HEK293 (cell line): Measurements from ENCODE around the gene PRPF19.
A peak's percentile ranks its signal among the peaks of the same experiment; 100 is the strongest.

Experiments
- CTCF ChIA-PET: fragments of 350-600 bp; formaldehyde crosslinking; extraction: SDS; loops from one replicate; lab custom pipeline; 2021; ENCODE audit warnings: antibody characterized with exemption; lab: Yijun Ruan, JAX
- POLR2A ChIA-PET: fragments of 300-600 bp; formaldehyde crosslinking; extraction: SDS; loops from one replicate; lab custom pipeline; 2020; ENCODE audit warnings: antibody characterized with exemption, inconsistent platforms; lab: Yijun Ruan, JAX
- H3K27ac ChIP-seq: fragments of 200-500 bp; sonication (Bioruptor generic); 2 replicates; pipeline ENCODE4 v1.5.1; 2014; ENCODE audit warnings: low read depth, low read length, control low read depth, inconsistent platforms; ENCODE audit errors: extremely low read depth
- H3K36me3 ChIP-seq, 2 experiments: fragments of 200-500 bp in 1 of 2; sonication (Bioruptor generic) in 1 of 2; 1 replicate in 1 of 2; 2 replicates in 1 of 2; pipeline ENCODE4 v1.5.1; 2014 to 2017; ENCODE audit warnings: inconsistent platforms in 2 of 2, low read length in 2 of 2; ENCODE audit not compliant: control insufficient read depth in 2 of 2, insufficient read depth in 1 of 2
- H3K4me1 ChIP-seq: fragments of 200-500 bp; sonication (Bioruptor generic); 2 replicates; pipeline ENCODE4 v1.5.1; 2014; ENCODE audit warnings: mild to moderate bottlenecking, low read length, inconsistent platforms; ENCODE audit not compliant: control insufficient read depth, insufficient read depth
- H3K4me3 ChIP-seq: 2 replicates; pipeline ENCODE4 v1.5.1; 2011; ENCODE audit warnings: low read depth, mild to moderate bottlenecking, control low read depth, low read length, moderate library complexity
- H3K9me3 ChIP-seq: fragments of 200-500 bp; sonication (Bioruptor generic); 2 replicates; pipeline ENCODE4 v1.5.1; 2014; ENCODE audit warnings: low read depth, low read length, inconsistent platforms; ENCODE audit not compliant: control insufficient read depth, insufficient read depth
- KLF1 ChIP-seq: fragments of 450-650 bp; formaldehyde crosslinking; IDR thresholded peaks from 2 replicates; pipeline ENCODE4 v1.5.1; 2016; ENCODE audit warnings: missing biosample characterization, missing genetic modification characterization
- KLF8 ChIP-seq: fragments of 450-650 bp; formaldehyde crosslinking; IDR thresholded peaks from 2 replicates; pipeline ENCODE4 v1.5.1; 2016; ENCODE audit warnings: missing biosample characterization, missing genetic modification characterization
- KLF9 ChIP-seq: fragments of 450-650 bp; formaldehyde crosslinking; IDR thresholded peaks from 2 replicates; pipeline ENCODE4 v1.5.1; 2016; ENCODE audit warnings: missing biosample characterization, missing genetic modification characterization, low read depth
- RBAK ChIP-seq: fragments of 450-650 bp; formaldehyde crosslinking; IDR thresholded peaks from 2 replicates; pipeline ENCODE4 v1.5.1; 2016; ENCODE audit warnings: missing biosample characterization, missing genetic modification characterization
- SP3 ChIP-seq: fragments of 450-650 bp; formaldehyde crosslinking; IDR thresholded peaks from 2 replicates; pipeline ENCODE4 v1.5.1; 2016; ENCODE audit warnings: missing biosample characterization, missing genetic modification characterization
- TCF7L2 ChIP-seq: IDR thresholded peaks from 2 replicates; pipeline ENCODE4 v1.6.1; 2011; ENCODE audit warnings: low read depth, mild to moderate bottlenecking, inconsistent platforms, low read length, moderate library complexity, borderline replicate concordance
- ZBTB21 ChIP-seq: fragments of 450-650 bp; formaldehyde crosslinking; IDR thresholded peaks from 2 replicates; pipeline ENCODE4 v1.5.1; 2017; ENCODE audit warnings: missing biosample characterization, missing genetic modification characterization
- ZIC2 ChIP-seq: fragments of 450-650 bp; formaldehyde crosslinking; IDR thresholded peaks from 2 replicates; pipeline ENCODE4 v1.5.1; 2016; ENCODE audit warnings: missing biosample characterization, missing genetic modification characterization
- ZNF121 ChIP-seq: fragments of 450-650 bp; formaldehyde crosslinking; IDR thresholded peaks from 2 replicates; pipeline ENCODE4 v1.5.1; 2016; ENCODE audit warnings: missing biosample characterization, missing genetic modification characterization
- ZNF184 ChIP-seq: fragments of 450-650 bp; IDR thresholded peaks from 2 replicates; pipeline ENCODE4 v1.5.1; 2018; ENCODE audit warnings: missing biosample characterization, mild to moderate bottlenecking, missing genetic modification characterization
- ZNF211 ChIP-seq: fragments of 450-650 bp; formaldehyde crosslinking; IDR thresholded peaks from 2 replicates; pipeline ENCODE4 v1.5.1; 2016; ENCODE audit warnings: low read depth, missing biosample characterization, missing genetic modification characterization
- ZNF266 ChIP-seq: fragments of 450-650 bp; formaldehyde crosslinking; IDR thresholded peaks from 2 replicates; pipeline ENCODE4 v1.5.1; 2016; ENCODE audit warnings: missing biosample characterization, missing genetic modification characterization, low read depth
- ZNF292 ChIP-seq: fragments of 450-650 bp; formaldehyde crosslinking; IDR thresholded peaks from 2 replicates; pipeline ENCODE4 v1.5.1; 2016; ENCODE audit warnings: low read depth, missing biosample characterization, missing genetic modification characterization, borderline replicate concordance
- ZNF48 ChIP-seq: fragments of 450-650 bp; formaldehyde crosslinking; IDR thresholded peaks from 2 replicates; pipeline ENCODE4 v1.5.1; 2016; ENCODE audit warnings: missing biosample characterization, missing genetic modification characterization
- ZNF561 ChIP-seq: fragments of 450-650 bp; IDR thresholded peaks from 2 replicates; pipeline ENCODE4 v1.5.1; 2018; ENCODE audit warnings: missing biosample characterization, missing genetic modification characterization, borderline replicate concordance
- ZNF623 ChIP-seq: fragments of 450-650 bp; formaldehyde crosslinking; IDR thresholded peaks from 2 replicates; pipeline ENCODE4 v1.5.1; 2016; ENCODE audit warnings: missing biosample characterization, missing genetic modification characterization
- ZNF701 ChIP-seq: fragments of 450-650 bp; formaldehyde crosslinking; IDR thresholded peaks from 2 replicates; pipeline ENCODE4 v1.5.1; 2016; ENCODE audit warnings: missing biosample characterization, missing genetic modification characterization
- TF ChIP-seq, protein P1 (sequence below): fragments of 450-650 bp; formaldehyde crosslinking; IDR thresholded peaks from 2 replicates; pipeline ENCODE4 v1.5.1; 2016; ENCODE audit warnings: missing biosample characterization, missing genetic modification characterization

Gene PRPF19

GRCh38 chr11:60937811-60938210 lies 31.4 kb upstream of the PRPF19 start:
- no peak overlapping the region for H3K4me3 ChIP-seq
- H3K36me3 ChIP-seq: peaks cover 0 to 29% of the 10 kb centered on the region in 2 experiments; a peak in 1 of 3 replicates
- no peak for TF ChIP-seq ZNF292
- TF ChIP-seq RBAK (tag by site-specific recombination): no peak
- no peak for TF ChIP-seq SP3
- no peak for TF ChIP-seq KLF9 (tag by site-specific recombination)
- TF ChIP-seq ZNF48 (tag by site-specific recombination): no peak
- TF ChIP-seq ZNF266 (tag by site-specific recombination): no peak
- no peak overlapping the region for H3K27ac ChIP-seq
- no peaks in the 10 kb centered on the region for H3K4me1 ChIP-seq
- H3K9me3 ChIP-seq: no peaks in the 10 kb centered on the region
- POLR2A ChIA-PET: no interaction called here
- CTCF ChIA-PET: no interaction called here

DNA sequence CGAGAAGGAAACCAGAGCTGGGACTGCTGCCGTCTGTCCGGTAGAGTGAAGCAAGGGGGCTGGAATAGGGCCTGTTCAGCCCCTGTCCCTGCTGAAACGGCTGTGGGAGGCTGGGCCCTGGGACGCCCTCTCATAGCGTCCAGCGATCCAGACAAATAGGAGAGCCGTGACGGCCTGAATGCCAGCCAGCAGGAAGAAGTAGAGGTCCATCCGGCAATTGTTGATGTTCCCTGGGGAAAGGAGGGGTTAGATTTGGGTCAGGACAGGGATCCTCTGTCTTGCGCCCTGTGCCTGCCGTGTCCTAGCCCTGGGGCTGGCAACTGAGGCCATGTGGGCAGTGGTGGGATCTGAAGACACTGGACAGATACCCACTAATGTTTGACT lies 30.8 kb upstream of the PRPF19 start:
- Histone ChIP-seq H3K9me3 (no peaks in the 10 kb centered on the region), H3K4me3 (no peak overlapping the region), H3K36me3 (peaks cover 0 to 33% of the 10 kb centered on the region in 2 experiments; a peak in 1 of 3 replicates), H3K27ac (no peak overlapping the region), H3K4me1 (no peaks in the 10 kb centered on the region)
- POLR2A ChIA-PET: interaction anchor here (1.1 kb wide), 1 partner anchor 23 kb away, joined by 3 read pairs; the partner anchor contains the start of gene TMEM109
- TF ChIP-seq, protein P1, sequence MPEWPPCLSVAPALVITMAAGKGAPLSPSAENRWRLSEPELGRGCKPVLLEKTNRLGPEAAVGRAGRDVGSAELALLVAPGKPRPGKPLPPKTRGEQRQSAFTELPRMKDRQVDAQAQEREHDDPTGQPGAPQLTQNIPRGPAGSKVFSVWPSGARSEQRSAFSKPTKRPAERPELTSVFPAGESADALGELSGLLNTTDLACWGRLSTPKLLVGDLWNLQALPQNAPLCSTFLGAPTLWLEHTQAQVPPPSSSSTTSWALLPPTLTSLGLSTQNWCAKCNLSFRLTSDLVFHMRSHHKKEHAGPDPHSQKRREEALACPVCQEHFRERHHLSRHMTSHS (tag by site-specific recombination): no peak
- CTCF ChIA-PET: no interaction called here

DNA sequence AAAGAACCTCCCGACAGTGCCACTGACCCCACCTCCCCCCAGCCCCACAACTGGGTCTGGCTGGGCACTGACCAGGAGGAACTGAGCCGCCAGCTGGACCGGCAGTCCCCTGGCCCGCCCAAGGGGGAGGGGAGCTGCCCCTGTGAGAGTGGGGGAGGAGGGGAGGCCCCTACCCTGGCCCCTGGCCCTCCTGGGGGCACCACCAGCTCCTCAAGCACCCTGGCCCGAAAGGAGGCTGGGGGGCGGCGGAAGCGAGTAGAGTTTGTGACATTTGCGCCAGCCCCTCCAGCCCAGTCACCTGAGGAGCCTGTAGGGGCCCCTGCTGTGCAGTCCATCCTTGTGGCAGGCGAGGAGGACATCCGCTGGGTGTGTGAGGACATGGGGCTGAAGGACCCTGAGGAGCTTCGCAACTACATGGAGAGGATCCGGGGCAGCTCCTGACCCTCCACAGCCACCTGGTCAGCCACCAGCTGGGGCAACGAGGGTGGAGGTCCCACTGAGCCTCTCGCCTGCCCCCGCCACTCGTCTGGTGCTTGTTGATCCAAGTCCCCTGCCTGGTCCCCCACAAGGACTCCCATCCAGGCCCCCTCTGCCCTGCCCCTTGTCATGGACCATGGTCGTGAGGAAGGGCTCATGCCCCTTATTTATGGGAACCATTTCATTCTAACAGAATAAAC lies 30.2 kb upstream of the PRPF19 start:
- peaks cover 0 to 39% of the 10 kb centered on the region in 2 experiments; a peak in 1 of 3 replicates for H3K36me3 ChIP-seq
- TF ChIP-seq TCF7L2: no peak
- TF ChIP-seq ZBTB21 (tag by site-specific recombination): no peak
- TF ChIP-seq ZNF701: no peak
- TF ChIP-seq ZNF623 (tag by site-specific recombination): no peak
- TF ChIP-seq ZNF211: no peak
- no peak for TF ChIP-seq KLF8
- no peak for TF ChIP-seq KLF1 (tag by site-specific recombination)
- no peak for TF ChIP-seq ZNF561 (tag by site-specific recombination)
- TF ChIP-seq ZNF121 (tag by site-specific recombination): no peak
- TF ChIP-seq ZIC2: no peak
- no peak overlapping the region for H3K4me3 ChIP-seq
- ChIA-PET CTCF (no interaction called here), POLR2A (interaction anchor here (1.1 kb wide), 1 partner anchor 23 kb away, joined by 3 read pairs; the partner anchor contains the start of gene TMEM109)
- H3K9me3 ChIP-seq: no peaks in the 10 kb centered on the region
- H3K27ac ChIP-seq: no peak overlapping the region
- no peaks in the 10 kb centered on the region for H3K4me1 ChIP-seq

GRCh38 chr11:60935676-60936442 lies 29.5 kb upstream of the PRPF19 start:
- Histone ChIP-seq H3K9me3 (no peaks in the 10 kb centered on the region), H3K4me1 (no peaks in the 10 kb centered on the region), H3K27ac (no peak overlapping the region), H3K4me3 (no peak overlapping the region), H3K36me3 (peaks cover 0 to 46% of the 10 kb centered on the region in 2 experiments; a peak in 1 of 3 replicates)
- TF ChIP-seq ZIC2: peak; percentile 22; the same call in 1 of the 2 replicates
- no peak for TF ChIP-seq ZNF184 (tag by site-specific recombination)
- POLR2A ChIA-PET: no interaction called here
- CTCF ChIA-PET: no interaction called here
